HG02759 (cell line): Measurements from ENCODE around the gene NXN.
"Not testable (repeated sequence)": the region's sequence is repeated elsewhere in the genome, so short reads cannot be mapped to it uniquely, and the experiment has no call there.

Source experiments
- ATAC-seq: cut with Tn5 transposase; IDR thresholded peaks from one replicate; pipeline ENCODE4 v1.9.1; 2021; ENCODE audit warnings: mild to moderate bottlenecking, moderate library complexity; ENCODE audit not compliant: unreplicated experiment

Gene NXN

GRCh38 chr17:838486-838885, 141.1 kb downstream of the NXN start:
- ATAC-seq = no peak

GRCh38 chr17:836151-836550, 143.4 kb downstream of the NXN start:
- ATAC-seq = no peak

GRCh38 chr17:835721-836120, 143.9 kb downstream of the NXN start:
- not testable (repeated sequence) for ATAC-seq

- ATAC-seq = no peak
These were observed 144.3 kb downstream of the NXN start for GRCh38 chr17:835263-835662.

GRCh38 chr17:834136-834535, 145.4 kb downstream of the NXN start:
- ATAC-seq = no peak

- no peak for ATAC-seq
These were observed 148.6 kb downstream of the NXN start for GRCh38 chr17:830950-831349.

GRCh38 chr17:830381-830780, 149.2 kb downstream of the NXN start:
- ATAC-seq = no peak

GRCh38 chr17:829614-830013, 150.0 kb downstream of the NXN start:
- not testable (repeated sequence) for ATAC-seq

GRCh38 chr17:828761-829160, 150.8 kb downstream of the NXN start:
- no peak for ATAC-seq

- no peak for ATAC-seq
These were observed 152.8 kb downstream of the NXN start for GRCh38 chr17:826778-827177.

- no peak for ATAC-seq
These were observed 154.4 kb downstream of the NXN start for GRCh38 chr17:825216-825615.

GRCh38 chr17:824378-824777, 155.2 kb downstream of the NXN start:
- no peak for ATAC-seq

- ATAC-seq = no peak
These were observed 156.1 kb downstream of the NXN start for GRCh38 chr17:823501-823902.

GRCh38 chr17:819251-819650, 160.3 kb downstream of the NXN start:
- no peak for ATAC-seq

- no peak for ATAC-seq
These were observed 165.2 kb downstream of the NXN start for GRCh38 chr17:814371-814770.

GRCh38 chr17:812638-813204, 166.9 kb downstream of the NXN start:
- no peak for ATAC-seq

- ATAC-seq = no peak
These were observed 168.4 kb downstream of the NXN start for GRCh38 chr17:811051-811784.

GRCh38 chr17:807523-808294, 171.9 kb downstream of the NXN start:
- ATAC-seq = no peak

- ATAC-seq = no peak
These were observed 172.6 kb downstream of the NXN start for GRCh38 chr17:806781-807522.

GRCh38 chr17:806346-806745, 173.2 kb downstream of the NXN start:
- ATAC-seq = no peak

GRCh38 chr17:805886-806285, 173.7 kb downstream of the NXN start:
- not testable (repeated sequence) for ATAC-seq
